ENCODE data around the gene LEFTY2.
"Not testable (repeated sequence)": the region's sequence is repeated elsewhere in the genome, so short reads cannot be mapped to it uniquely, and the experiment has no call there.

The LEFTY2 gene

GRCh38 chr1:225946082-225946620, 5.1 kb upstream of the LEFTY2 start:
- Histone ChIP-seq H3K4me1 (ENCODE audit: control insufficient read depth, insufficient read depth, low read length) (peaks cover 6% of the 10 kb centered on the region), H3K4me3 (ENCODE audit: low read length) (no peak overlapping the region), H3K36me3 (ENCODE audit: control insufficient read depth, insufficient read depth, low read length) (no peaks in the 10 kb centered on the region), H3K27me3 (ENCODE audit: control insufficient read depth, insufficient read depth, low read length) (no peaks in the 10 kb centered on the region), H3K27ac (ENCODE audit: low read depth, low read length) (no peak overlapping the region), H3K9ac (ENCODE audit: low read length) (no peak overlapping the region)

DNA sequence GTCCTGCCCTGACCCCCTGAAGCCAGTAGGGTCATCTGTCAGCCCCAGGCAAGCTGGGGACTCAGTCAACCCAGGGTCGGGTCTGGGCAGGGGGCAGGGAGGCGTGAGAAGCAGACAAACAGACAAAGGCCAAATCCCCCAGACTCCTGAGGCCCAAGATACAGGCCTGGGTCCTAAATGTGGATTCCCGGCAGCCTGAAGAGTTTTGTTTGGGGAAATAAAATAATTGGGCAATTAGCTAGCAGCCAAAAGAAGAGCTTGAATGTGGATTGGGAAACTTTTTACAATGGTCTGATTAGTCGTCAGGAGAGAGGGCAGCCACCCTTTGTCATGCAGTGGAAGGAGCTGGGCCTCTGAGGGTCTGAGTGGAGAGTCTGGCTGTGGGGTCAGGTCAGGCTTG, 4.5 kb upstream of the LEFTY2 start:
- no peaks in the 10 kb centered on the region for H3K27me3 ChIP-seq (ENCODE audit: control insufficient read depth, insufficient read depth, low read length)
- no peak overlapping the region for H3K4me3 ChIP-seq (ENCODE audit: low read length)
- H3K9ac ChIP-seq (ENCODE audit: low read length) = no peak overlapping the region
- peaks cover 10% of the 10 kb centered on the region for H3K4me1 ChIP-seq (ENCODE audit: control insufficient read depth, insufficient read depth, low read length)
- H3K27ac ChIP-seq (ENCODE audit: low read depth, low read length) = no peak overlapping the region
- H3K36me3 ChIP-seq (ENCODE audit: control insufficient read depth, insufficient read depth, low read length) = no peaks in the 10 kb centered on the region

DNA sequence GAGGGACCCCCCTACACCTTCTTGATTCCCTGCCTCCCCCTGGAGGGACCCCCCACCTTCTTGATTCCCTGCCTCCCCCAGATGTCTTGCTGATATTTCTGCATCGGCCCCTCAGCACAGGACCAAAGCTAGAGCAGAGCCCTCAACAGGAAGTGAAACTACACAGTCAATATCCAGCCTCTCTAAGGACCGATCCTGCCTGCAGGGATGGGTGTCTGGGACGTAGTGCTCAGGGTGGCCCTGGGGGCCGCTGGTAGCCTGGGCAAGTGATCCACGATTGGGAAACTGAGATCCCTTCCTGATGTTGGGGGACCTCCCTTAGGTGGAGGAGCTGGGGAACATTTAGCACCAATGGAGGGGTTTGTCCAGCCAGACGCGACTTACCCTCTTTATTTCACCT, 3.9 kb upstream of the LEFTY2 start:
- Histone ChIP-seq H3K4me1 (ENCODE audit: control insufficient read depth, insufficient read depth, low read length) (peaks cover 14% of the 10 kb centered on the region), H3K36me3 (ENCODE audit: control insufficient read depth, insufficient read depth, low read length) (no peaks in the 10 kb centered on the region), H3K4me3 (ENCODE audit: low read length) (no peak overlapping the region), H3K27ac (ENCODE audit: low read depth, low read length) (no peak overlapping the region), H3K27me3 (ENCODE audit: control insufficient read depth, insufficient read depth, low read length) (no peaks in the 10 kb centered on the region), H3K9ac (ENCODE audit: low read length) (no peak overlapping the region)

DNA sequence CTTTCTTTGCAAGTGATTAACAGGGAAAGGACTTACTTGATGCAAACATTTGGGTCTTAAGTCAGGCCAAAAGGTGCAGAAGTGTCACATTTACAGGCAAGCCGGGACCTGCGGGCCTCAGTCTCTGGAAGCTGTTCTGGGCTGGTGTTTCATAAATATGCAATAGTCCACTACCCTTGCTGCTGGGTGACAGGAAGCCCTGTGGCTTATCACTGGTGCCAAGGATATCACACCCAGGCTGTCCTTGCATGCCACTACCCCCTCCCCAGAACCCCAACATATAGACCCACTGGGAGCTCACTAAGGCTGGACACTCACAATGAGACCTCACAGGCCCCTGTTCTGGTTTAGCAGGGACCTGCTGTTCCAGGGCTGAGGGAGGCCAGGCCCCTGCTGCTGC, 3.4 kb upstream of the LEFTY2 start:
- Histone ChIP-seq H3K9ac (ENCODE audit: low read length) (no peak overlapping the region), H3K27ac (ENCODE audit: low read depth, low read length) (no peak overlapping the region), H3K36me3 (ENCODE audit: control insufficient read depth, insufficient read depth, low read length) (no peaks in the 10 kb centered on the region), H3K4me3 (ENCODE audit: low read length) (no peak overlapping the region), H3K27me3 (ENCODE audit: control insufficient read depth, insufficient read depth, low read length) (no peaks in the 10 kb centered on the region), H3K4me1 (ENCODE audit: control insufficient read depth, insufficient read depth, low read length) (peaks cover 14% of the 10 kb centered on the region)

DNA sequence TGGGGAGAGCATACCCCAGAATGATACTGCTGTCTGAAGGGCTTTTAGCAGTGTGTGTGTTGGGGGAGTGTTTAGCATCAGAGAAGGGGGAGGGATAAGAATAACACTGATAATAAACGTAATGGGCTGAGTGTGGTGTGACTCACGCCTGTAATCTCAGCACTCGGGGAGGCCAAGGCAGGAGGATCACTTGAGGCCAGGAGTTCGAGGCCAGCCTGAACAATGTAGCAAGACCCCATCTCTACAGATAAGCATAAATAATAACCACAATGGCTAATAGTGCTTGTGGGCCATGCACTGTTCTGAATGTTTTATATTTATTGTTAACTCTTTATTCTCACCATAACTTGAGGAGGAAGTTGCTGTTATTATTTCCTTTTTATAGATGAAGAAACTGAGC, 2.6 kb upstream of the LEFTY2 start:
- no peaks in the 10 kb centered on the region for H3K36me3 ChIP-seq (ENCODE audit: control insufficient read depth, insufficient read depth, low read length)

DNA sequence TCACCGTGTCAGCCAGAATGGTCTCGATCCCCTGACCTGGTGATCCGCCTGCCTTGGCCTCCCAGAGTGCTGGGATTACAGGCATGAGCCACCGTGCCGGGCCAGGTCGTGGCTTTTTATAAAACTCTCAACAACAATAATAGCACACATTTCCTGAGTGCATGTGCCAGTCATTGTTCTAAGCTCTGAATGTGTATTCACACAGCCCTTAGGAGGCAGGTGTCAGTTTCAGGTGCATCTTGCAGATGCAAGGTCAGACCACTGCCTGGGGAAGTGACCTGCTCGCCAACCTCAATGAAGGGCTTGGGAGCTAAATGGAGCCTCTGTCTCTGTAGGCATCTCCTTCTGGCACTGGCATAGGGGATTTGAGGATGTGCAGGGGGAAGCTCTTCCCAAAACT, 1.6 kb upstream of the LEFTY2 start:
- H3K4me1 ChIP-seq (ENCODE audit: control insufficient read depth, insufficient read depth, low read length) = peaks cover 14% of the 10 kb centered on the region
- no peak overlapping the region for H3K9ac ChIP-seq (ENCODE audit: low read length)
- H3K27ac ChIP-seq (ENCODE audit: low read depth, low read length) = no peak overlapping the region
- no peaks in the 10 kb centered on the region for H3K27me3 ChIP-seq (ENCODE audit: control insufficient read depth, insufficient read depth, low read length)
- no peaks in the 10 kb centered on the region for H3K36me3 ChIP-seq (ENCODE audit: control insufficient read depth, insufficient read depth, low read length)
- no peak overlapping the region for H3K4me3 ChIP-seq (ENCODE audit: low read length)

More for the DNA sequence above, 2.6 kb upstream of the LEFTY2 start:
- Histone ChIP-seq H3K27ac (ENCODE audit: low read depth, low read length) (no peak overlapping the region), H3K9ac (ENCODE audit: low read length) (no peak overlapping the region), H3K4me1 (ENCODE audit: control insufficient read depth, insufficient read depth, low read length) (peaks cover 14% of the 10 kb centered on the region), H3K4me3 (ENCODE audit: low read length) (no peak overlapping the region), H3K27me3 (ENCODE audit: control insufficient read depth, insufficient read depth, low read length) (no peaks in the 10 kb centered on the region)

DNA sequence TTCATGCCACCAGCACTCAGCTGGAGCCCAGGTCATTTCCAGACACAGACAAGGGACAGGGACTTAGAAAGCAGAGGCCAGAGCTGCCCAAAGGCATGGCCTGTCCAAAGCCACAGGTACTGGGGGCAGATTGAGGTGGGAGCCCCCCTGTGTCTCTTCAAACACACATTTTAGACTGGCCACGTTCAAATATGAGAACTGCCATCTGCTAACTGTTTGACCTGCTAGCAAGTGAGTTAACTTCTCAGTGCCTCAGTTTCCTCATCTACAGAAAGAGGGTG, 862 bp upstream of the LEFTY2 start:
- H3K27me3 ChIP-seq (ENCODE audit: control insufficient read depth, insufficient read depth, low read length) = no peaks in the 10 kb centered on the region
- H3K4me3 ChIP-seq (ENCODE audit: low read length) = no peak overlapping the region
- peak overlapping the region; percentile 49 for H3K27ac ChIP-seq (ENCODE audit: low read depth, low read length)
- peaks cover 14% of the 10 kb centered on the region for H3K4me1 ChIP-seq (ENCODE audit: control insufficient read depth, insufficient read depth, low read length)
- no peaks in the 10 kb centered on the region for H3K36me3 ChIP-seq (ENCODE audit: control insufficient read depth, insufficient read depth, low read length)
- H3K9ac ChIP-seq (ENCODE audit: low read length) = no peak overlapping the region

DNA sequence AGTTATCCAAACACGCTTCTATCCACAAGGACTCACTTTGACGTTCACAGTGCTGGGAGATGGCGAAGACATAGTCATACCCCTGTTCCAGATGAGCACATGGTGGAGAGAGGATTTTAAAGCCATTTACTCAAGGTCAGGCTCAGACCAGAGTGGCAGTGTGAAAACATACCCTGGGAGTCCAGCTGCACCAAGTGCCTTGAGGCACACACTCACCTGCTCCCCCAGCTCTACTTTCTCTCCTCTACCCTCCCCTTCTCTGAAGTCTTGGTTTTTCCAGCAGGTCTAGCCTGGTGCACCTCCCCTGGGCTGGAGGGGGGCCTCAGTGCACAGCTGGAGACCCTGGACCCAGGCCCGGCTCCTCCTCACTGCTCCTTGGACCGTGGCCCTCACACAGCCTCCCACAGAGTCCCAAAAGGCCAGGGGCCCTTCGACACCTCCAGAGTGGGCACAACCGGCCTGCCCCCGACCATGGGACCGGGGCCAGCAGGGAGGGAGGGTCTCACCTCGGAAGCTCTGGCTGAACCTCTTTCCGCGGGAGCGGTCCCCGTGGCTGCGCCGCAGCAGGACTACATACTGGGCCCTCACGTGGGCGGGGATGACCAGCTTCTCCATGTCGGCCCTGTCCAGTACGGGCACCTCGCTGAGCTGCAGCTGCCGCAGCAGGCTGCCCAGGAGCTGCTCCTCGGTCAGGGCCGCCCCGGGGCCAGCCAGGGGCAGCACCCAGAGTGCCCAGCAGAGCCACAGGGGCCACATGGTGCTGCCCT, 452 bp downstream of the LEFTY2 start:
- H3K4me3 ChIP-seq (ENCODE audit: low read length) = no peak overlapping the region
- H3K36me3 ChIP-seq (ENCODE audit: control insufficient read depth, insufficient read depth, low read length) = no peaks in the 10 kb centered on the region
- H3K4me1 ChIP-seq (ENCODE audit: control insufficient read depth, insufficient read depth, low read length) = peaks cover 14% of the 10 kb centered on the region
- no peak overlapping the region for H3K9ac ChIP-seq (ENCODE audit: low read length)
- peak overlapping the region; percentile 49 for H3K27ac ChIP-seq (ENCODE audit: low read depth, low read length)
- H3K27me3 ChIP-seq (ENCODE audit: control insufficient read depth, insufficient read depth, low read length) = no peaks in the 10 kb centered on the region

DNA sequence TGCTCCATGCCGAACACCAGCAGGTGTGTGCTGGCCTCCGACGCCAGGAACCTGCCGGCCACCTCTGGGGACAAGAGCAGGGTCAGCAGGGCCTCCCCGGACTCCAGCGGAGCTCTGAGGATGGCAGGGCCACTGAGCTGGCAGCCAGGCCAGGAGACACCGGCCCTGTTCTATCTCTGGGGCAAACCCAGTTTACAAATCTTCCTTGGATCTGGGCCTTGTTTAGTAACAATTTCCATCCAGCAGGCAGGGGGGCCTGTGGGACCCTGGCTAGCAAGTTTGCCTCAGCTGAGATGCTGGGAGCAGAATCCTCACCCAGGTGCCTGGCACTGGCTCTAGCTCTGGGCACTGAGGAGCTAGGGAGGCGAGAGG, 1.1 kb downstream of the LEFTY2 start:
- not testable (repeated sequence) for H3K27ac ChIP-seq (ENCODE audit: low read depth, low read length)
- peaks cover 14% of the 10 kb centered on the region for H3K4me1 ChIP-seq (ENCODE audit: control insufficient read depth, insufficient read depth, low read length)

DNA sequence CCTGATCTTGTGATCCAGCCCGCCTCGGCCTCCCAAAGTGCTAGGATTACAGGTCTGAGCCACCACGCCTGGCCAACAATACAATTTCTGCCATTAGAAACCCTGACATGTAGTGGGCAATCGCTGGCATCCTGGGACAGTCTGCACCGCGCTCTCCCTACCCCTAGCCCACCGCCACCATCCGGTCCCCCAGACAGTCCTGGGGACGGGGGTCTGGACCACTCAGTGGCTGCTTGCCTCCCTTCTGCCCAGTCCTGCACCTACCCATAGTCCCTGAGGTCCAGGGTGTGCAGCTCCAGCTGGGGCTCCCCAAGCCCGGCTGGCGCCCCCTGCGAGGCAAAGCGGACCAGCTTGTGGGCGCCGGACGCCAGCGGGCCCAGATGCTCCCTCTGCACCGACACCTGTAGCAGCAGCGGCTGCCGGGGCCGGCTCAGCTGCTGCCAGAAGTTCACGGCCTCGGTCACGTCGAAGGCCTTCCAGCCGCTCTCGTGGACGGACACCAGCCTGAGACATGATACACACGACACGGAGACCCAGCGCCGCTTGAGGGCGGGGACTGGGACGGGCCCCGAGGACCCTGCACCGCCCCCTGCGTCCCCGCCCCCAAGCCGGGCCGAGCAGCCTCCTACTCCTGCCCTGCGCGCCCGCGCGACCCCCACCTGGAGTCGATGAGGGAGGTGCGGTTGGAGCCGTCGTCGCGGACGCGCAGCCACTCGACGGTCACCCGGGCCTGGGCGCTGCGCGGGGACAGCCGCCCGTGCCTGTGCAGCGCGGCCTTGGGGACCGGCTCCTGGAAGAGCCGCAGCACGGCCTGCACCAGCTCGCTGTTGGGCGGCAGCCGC, 1.7 kb downstream of the LEFTY2 start:
- not testable (repeated sequence) for H3K36me3 ChIP-seq (ENCODE audit: control insufficient read depth, insufficient read depth, low read length); H3K9ac ChIP-seq (ENCODE audit: low read length); H3K27ac ChIP-seq (ENCODE audit: low read depth, low read length); H3K27me3 ChIP-seq (ENCODE audit: control insufficient read depth, insufficient read depth, low read length); H3K4me3 ChIP-seq (ENCODE audit: low read length)
- H3K4me1 ChIP-seq (ENCODE audit: control insufficient read depth, insufficient read depth, low read length) = peaks cover 14% of the 10 kb centered on the region

More for the DNA sequence above, 1.1 kb downstream of the LEFTY2 start:
- not testable (repeated sequence) for H3K4me3 ChIP-seq (ENCODE audit: low read length); H3K27me3 ChIP-seq (ENCODE audit: control insufficient read depth, insufficient read depth, low read length); H3K9ac ChIP-seq (ENCODE audit: low read length); H3K36me3 ChIP-seq (ENCODE audit: control insufficient read depth, insufficient read depth, low read length)

GRCh38 chr1:225937048-225937968, 3.7 kb downstream of the LEFTY2 start:
- no peaks in the 10 kb centered on the region for H3K36me3 ChIP-seq (ENCODE audit: control insufficient read depth, insufficient read depth, low read length)
- H3K9ac ChIP-seq (ENCODE audit: low read length) = no peak overlapping the region
- H3K27ac ChIP-seq (ENCODE audit: low read depth, low read length) = no peak overlapping the region
- H3K27me3 ChIP-seq (ENCODE audit: control insufficient read depth, insufficient read depth, low read length) = no peaks in the 10 kb centered on the region
- H3K4me1 ChIP-seq (ENCODE audit: control insufficient read depth, insufficient read depth, low read length) = peaks cover 14% of the 10 kb centered on the region
- no peak overlapping the region for H3K4me3 ChIP-seq (ENCODE audit: low read length)

- Histone ChIP-seq H3K27me3 (ENCODE audit: control insufficient read depth, insufficient read depth, low read length) (no peaks in the 10 kb centered on the region), H3K27ac (ENCODE audit: low read depth, low read length) (no peak overlapping the region), H3K36me3 (ENCODE audit: control insufficient read depth, insufficient read depth, low read length) (no peaks in the 10 kb centered on the region), H3K4me1 (ENCODE audit: control insufficient read depth, insufficient read depth, low read length) (peaks cover 8% of the 10 kb centered on the region), H3K4me3 (ENCODE audit: low read length) (no peak overlapping the region), H3K9ac (ENCODE audit: low read length) (no peak overlapping the region)
Measured at GRCh38 chr1:225936523-225936922, 4.5 kb downstream of the LEFTY2 start.

Measured in rectal smooth muscle tissue (tissue), 1 donor.